HUDEP-2 (cell line): ENCODE measurements around the gene ZNF445.
"Not testable (repeated sequence)": the region's sequence is repeated elsewhere in the genome, so short reads cannot be mapped to it uniquely, and the experiment has no call there.

Experiments
- DNase-seq, 76 experiments: peaks; one replicate each; lab custom pipeline; 2025; ENCODE audit not compliant: unreplicated experiment in 76 of 76; lab: John Stamatoyannopoulos, UW

The ZNF445 gene

GRCh38 chr3:44439499-44440295 is 37.8 kb downstream of the ZNF445 start:
- peak in 74 of 76 experiments; percentile 27 to 96 (median 83) for DNase-seq

- no peak for DNase-seq
Measured at GRCh38 chr3:44437800-44438199, 39.7 kb downstream of the ZNF445 start.

DNA sequence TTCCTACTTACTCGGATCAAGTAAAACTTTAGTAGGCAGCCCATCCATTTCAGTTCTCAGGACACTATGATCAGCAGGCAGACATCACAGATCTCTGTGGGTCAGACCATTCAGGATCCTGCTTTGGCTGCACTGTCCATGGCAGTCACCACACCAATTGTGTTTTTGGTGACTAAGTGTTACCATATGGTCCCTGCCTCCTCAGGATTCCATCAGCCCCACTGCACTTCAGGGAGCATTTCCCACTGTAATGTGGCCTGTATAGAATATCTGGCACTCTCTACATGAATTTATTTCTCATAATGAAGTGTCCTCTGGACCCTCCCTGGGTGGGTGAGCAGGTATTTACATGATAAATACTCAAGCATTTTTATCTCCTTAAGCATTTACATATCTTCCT is 41.3 kb downstream of the ZNF445 start:
- no peak for DNase-seq

DNA sequence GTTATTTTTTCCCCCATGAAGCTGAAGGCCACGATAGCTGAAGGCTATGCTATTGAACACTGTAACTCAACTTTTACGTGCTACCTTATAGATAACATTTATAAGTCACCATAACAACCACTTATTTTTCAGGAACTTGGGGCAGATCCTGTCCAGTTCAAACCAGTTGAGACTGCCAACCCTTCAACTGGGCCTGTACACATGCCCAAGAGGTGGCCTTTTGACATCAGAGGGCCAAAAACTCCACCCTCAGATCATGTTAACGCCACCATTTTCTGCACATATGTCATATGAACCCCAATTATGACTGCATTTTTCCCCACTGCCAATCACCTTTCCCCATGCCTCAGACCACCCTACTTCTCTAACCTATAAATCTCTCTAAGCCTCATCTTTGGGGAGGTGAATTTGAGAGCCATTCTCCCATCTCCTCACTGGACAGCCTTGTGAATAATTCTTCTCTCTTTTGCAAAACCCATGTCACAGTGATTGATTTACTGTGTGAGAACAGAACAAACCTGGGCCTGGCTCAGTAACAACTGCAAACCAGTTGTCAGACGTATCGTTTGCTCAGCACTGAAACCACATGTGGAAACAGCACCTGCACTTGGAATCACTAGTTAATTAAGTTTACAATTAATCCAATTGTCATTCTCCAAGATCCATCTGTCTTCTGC is 42.5 kb downstream of the ZNF445 start:
- no peak for DNase-seq

DNA sequence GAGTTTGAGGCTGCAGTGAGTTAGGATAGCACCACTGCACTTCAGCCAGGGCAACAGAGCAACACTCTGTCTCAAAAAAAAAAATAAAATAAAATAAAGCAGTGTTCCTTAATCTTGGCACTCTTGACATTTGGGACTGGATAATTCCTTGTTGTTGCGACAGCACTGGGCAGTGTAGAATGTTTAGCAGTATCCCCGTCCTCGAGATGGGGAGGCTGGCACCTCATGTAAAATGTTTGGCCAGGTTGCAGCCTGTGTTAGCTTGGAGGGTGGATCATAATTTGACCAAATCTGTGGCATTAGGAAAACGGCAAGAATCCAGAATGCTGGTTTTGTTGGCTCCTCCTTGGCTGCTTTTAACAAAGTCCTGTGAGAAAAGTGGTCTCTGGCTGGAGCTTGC is 47.0 kb downstream of the ZNF445 start:
- DNase-seq: no peak

- DNase-seq: no peak
Measured at GRCh38 chr3:44429459-44429858, 48.0 kb downstream of the ZNF445 start.

- no peak for DNase-seq
Measured at GRCh38 chr3:44428910-44429309, 48.6 kb downstream of the ZNF445 start.

- peak in 1 of 76 experiments; percentile 4 for DNase-seq
Measured at GRCh38 chr3:44427683-44428082, 49.8 kb downstream of the ZNF445 start.

DNA sequence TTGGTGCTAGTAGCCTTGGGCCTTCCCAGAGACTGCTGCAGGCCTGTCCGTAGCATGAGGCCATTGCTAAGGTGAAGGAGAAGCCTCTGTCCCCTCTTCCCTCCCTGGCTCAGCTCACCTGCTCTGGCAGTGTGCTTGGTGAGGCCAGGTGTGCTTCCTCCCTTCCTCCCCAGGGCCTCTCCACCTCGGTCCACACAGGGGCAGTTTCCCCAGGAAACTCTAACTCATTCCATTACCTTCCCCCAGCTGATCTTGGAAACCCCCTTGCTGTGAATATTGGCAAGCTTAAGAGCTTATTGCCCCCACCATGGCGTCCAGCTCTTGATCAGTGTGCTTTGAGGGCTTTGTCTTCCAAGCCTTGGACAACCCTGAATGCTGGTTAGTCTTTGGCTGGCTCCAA is 52.7 kb downstream of the ZNF445 start:
- DNase-seq: no peak

DNA sequence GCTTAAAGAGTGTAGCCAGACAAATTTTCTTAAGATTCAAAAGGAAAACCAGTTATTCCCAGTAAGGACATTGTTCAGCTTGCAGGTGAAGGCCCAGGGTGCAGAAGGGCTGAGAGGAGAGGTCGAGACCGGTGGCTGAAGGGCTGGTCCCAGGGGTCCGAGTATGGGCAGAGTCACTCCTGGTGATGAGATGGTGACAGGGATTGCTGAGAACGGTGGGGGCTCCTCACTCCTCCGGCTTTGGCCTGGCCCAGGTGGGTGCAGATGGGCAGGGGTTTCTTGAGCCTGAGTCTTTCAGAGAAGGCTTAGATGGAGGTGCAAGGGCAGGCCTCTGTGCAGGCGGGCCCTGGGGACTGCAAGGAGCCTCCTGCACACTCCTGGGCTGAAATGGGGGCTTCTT is 56.2 kb downstream of the ZNF445 start:
- DNase-seq: no peak

DNA sequence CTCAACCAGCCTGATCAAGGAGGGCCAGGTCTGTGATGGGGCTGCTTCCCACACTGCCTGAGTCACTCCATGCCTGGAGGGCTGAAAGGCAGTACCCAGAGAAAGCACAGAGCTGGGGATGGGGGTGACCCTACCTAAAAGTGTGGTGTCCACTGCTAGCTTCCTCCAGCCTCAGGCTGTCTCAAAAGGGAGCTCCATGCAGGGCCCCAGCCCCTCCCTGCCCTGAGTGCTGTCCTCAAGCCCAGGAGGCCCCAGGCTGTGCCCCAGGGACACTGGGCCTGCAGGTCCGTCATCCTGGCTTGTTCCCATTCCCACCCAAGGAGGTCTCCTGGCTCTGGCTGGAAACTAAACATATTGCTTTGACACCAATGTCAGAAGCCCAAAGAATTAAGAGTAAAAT is 56.8 kb downstream of the ZNF445 start:
- no peak for DNase-seq

GRCh38 chr3:44419923-44420650 is 57.4 kb downstream of the ZNF445 start:
- no peak for DNase-seq

DNA sequence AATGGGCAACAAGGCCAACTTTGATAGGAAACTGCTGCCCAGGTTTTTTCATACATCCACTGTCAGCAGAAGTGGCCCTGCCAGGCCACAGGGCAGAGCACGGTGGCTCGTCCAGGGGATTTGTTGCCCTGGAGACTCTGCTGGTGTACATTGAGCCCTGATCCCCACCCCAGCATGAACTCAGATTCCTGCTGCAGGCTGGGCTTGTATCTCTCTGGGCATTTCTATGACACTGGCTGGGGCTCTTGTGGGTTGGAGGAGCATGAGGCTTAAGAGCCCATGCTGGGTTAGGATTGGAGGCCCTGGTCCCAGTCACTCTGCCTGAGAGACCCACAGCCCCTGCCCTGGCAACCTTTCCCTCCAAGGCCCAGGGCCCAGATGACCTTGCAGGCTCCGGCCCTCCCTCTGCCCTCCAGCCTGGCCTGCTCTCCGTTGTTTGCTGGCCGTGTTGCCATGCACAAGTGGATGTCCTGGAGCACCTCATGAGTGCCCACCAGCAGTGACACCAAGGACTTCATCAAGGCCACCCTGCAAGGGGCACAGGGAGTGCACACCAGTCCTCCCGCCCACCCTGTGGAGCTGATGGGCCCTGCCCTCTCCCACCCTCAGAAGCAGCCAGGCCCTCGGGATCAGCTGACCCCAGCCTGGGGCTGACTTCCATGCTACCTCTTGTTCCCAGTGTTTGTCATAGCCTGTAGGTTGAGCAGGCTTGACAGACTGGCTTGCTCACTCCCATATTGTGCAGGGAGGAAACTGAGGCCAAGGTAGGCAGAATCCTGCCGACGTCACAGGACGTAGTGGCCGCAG is 58.2 kb downstream of the ZNF445 start:
- no peak for DNase-seq

GRCh38 chr3:44418549-44418948 is 58.9 kb downstream of the ZNF445 start:
- no peak for DNase-seq

DNA sequence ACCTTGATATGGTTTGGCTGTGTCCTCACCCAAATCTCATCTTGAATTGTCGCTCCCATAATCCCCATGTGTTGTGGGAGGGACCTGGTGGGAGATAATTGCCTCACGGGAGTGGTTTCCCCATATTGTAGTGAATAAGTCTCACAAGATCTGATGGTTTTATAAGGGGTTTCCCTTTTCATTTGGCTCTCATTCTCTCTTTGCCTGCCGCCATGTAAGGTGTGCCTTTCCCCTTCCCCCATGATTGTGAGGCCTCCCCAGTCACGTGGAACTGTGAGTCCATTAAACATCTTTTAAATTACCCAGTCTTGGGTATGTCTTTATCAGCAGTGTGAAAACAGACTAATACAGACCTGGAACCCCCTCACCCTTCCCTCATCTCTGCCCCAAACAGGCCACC is 59.4 kb downstream of the ZNF445 start:
- not testable (repeated sequence) for DNase-seq

DNA sequence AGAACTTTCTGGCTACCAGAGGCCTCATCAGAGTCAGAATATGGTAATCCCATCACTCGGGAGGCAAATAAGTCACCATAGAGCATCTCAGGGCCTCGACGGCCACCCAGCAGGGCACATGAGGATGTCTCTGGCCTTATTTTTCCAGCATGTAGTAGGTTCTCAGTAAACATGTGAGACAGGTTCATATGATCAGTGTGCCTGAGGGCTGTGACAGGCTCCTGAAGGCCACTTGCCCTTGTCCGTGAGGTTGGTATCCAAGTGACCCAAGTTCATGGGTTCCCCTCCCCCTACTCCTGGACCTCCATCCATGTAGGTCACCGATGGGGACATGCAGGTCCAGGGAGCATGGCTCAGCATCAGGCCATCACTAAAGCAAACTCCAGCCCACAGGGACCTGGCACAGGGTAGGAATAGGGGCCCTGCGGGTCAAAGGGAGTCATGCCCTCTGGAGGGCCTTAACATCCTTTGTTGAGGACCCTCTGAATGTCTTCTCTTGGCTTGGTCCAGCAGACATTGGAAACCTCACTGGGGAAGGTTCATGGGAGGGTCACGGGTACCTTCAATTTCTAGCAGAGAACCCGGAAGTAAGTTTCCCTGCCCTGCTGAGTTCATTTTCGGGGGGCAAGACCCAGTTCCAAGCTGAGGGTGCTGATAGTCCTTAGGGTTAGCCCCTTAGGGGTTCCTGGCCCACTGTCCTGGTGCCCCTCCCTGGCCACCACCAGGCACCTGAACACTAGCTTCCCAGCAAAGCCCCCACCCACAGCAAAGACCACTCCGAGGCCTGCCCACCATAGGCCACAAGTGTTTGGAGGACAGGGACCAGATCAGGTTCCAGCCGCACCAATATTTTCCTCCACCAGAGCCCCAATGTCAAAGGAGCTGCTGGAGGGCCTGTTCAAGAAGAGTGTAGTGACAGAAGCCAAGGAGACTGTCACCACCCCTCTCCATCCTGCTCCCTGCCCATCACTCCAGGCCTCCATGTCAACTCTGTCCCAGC is 61.1 kb downstream of the ZNF445 start:
- no peak for DNase-seq

- DNase-seq: no peak
Measured at GRCh38 chr3:44415421-44415820, 62.0 kb downstream of the ZNF445 start.

DNA sequence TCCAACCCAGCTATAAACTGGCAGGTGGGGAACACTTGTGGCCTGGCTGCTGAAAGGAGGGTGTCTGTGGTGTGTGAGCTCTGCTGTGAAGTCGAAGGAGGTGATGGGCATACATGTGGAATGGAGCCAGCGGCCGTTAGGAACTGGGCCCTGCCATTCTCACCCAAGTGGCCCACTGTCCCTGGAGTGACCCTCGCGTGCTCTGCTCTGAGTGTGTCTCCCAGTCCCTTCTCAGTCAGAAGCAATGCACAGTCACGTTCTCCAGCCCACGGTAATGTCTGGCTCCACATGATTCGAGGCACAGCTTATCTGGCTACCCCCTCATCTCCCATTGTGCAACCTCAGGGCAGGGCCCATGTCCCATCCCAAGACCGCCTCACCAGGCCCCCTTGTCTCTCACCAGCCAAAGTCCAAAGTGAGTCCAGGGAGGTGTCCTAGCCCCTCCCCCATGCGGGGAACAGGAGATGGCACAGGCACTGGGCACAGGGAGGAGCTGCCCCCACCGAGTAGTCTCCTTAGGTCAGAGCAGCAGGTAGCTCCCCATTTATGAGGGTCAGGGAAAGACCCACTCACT is 62.9 kb downstream of the ZNF445 start:
- no peak for DNase-seq

- DNase-seq: no peak
Measured at GRCh38 chr3:44412365-44412764, 65.1 kb downstream of the ZNF445 start.
